ENCODE results near the gene SPATA16.

The SPATA16 gene

GRCh38 chr3:172958565-172958964 lies 182.5 kb downstream of the SPATA16 start:
- DNase-seq (ENCODE audit: low spot score): no peak
- in situ Hi-C loops (cut with MboI; ENCODE audit: low pct_unique_long_range_greater_than_20kb, low sequenced_read_pairs, unreplicated experiment): no loop called here
- TF ChIP-seq CTCF (IDR thresholded peaks at IDR 0.05; ENCODE audit: extremely low read depth, insufficient read depth, missing control alignments): no peak

- in situ Hi-C loops (cut with MboI; ENCODE audit: low pct_unique_long_range_greater_than_20kb, low sequenced_read_pairs, unreplicated experiment): no loop called here
- DNase-seq (ENCODE audit: low spot score): no peak
- TF ChIP-seq CTCF (IDR thresholded peaks at IDR 0.05; ENCODE audit: extremely low read depth, insufficient read depth, missing control alignments): no peak
Measured at GRCh38 chr3:172953571-172953970, 187.5 kb downstream of the SPATA16 start.

- no peak for TF ChIP-seq CTCF (IDR thresholded peaks at IDR 0.05; ENCODE audit: extremely low read depth, insufficient read depth, missing control alignments)
- in situ Hi-C loops (cut with MboI; ENCODE audit: low pct_unique_long_range_greater_than_20kb, low sequenced_read_pairs, unreplicated experiment): no loop called here
- DNase-seq (ENCODE audit: low spot score): no peak
Measured at GRCh38 chr3:172951511-172951910, 189.5 kb downstream of the SPATA16 start.

DNA sequence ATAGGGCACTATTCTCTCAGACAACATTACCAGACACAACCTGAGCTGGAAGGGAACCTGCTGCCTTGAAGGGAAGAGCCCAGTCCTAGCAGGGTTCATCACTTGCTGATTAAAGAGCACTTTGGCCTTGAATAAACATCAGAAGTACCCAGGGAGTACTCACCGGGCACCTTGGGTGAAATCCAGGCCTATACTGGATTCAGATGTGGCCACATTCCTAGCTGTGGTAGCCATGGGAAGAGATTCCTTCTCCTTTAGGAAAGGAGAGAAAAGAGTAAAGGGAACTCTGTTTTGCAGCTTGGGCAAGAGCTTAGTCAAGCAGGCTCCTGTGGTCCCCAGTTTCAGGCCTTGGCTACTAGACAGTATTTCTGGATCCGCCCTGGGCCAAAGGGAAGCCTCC lies 195.0 kb downstream of the SPATA16 start:
- TF ChIP-seq CTCF (IDR thresholded peaks at IDR 0.05; ENCODE audit: extremely low read depth, insufficient read depth, missing control alignments): no peak
- no peak for DNase-seq (ENCODE audit: low spot score)
- in situ Hi-C loops (cut with MboI; ENCODE audit: low pct_unique_long_range_greater_than_20kb, low sequenced_read_pairs, unreplicated experiment): no loop called here

- in situ Hi-C loops (cut with MboI; ENCODE audit: low pct_unique_long_range_greater_than_20kb, low sequenced_read_pairs, unreplicated experiment): no loop called here
- DNase-seq (ENCODE audit: low spot score): no peak
- no peak for TF ChIP-seq CTCF (IDR thresholded peaks at IDR 0.05; ENCODE audit: extremely low read depth, insufficient read depth, missing control alignments)
Measured at GRCh38 chr3:172939651-172940293, 201.3 kb downstream of the SPATA16 start.

- no peak for DNase-seq (ENCODE audit: low spot score)
- no peak for TF ChIP-seq CTCF (IDR thresholded peaks at IDR 0.05; ENCODE audit: extremely low read depth, insufficient read depth, missing control alignments)
- in situ Hi-C loops (cut with MboI; ENCODE audit: low pct_unique_long_range_greater_than_20kb, low sequenced_read_pairs, unreplicated experiment): no loop called here
Measured at GRCh38 chr3:172938788-172939187, 202.2 kb downstream of the SPATA16 start.
